T-helper 2 cell treated with Interferon-gamma antibody and Interleukin-4, amounts not matched to agents 5 μg/mL and 100 μg/mL, for 36 hours (primary cell): ENCODE data around the gene CHERP.

Experiments used
- DNase-seq: peaks from one replicate; pipeline ENCODE4 v3.0.0; 2021; ENCODE audit warnings: low spot score
- H3K27ac Mint-ChIP-seq: one replicate; pipeline ENCODE4 v1.8.0; 2021; ENCODE audit warnings: mild to moderate bottlenecking, mixed read lengths
- H3K27me3 Mint-ChIP-seq: one replicate; pipeline ENCODE4 v1.8.0; 2021; ENCODE audit warnings: low read depth, mixed read lengths
- H3K36me3 Mint-ChIP-seq: one replicate; pipeline ENCODE4 v1.8.0; 2021; ENCODE audit warnings: low read depth, mixed read lengths
- H3K4me1 Mint-ChIP-seq: one replicate; pipeline ENCODE4 v1.8.0; 2021; ENCODE audit warnings: low read depth, mixed read lengths
- H3K4me3 Mint-ChIP-seq: one replicate; pipeline ENCODE4 v1.8.0; 2022; ENCODE audit warnings: mild to moderate bottlenecking, moderate library complexity, mixed read lengths
- H3K9me3 Mint-ChIP-seq: one replicate; pipeline ENCODE4 v1.8.0; 2021; ENCODE audit warnings: mixed read lengths

CHERP gene

GRCh38 chr19:16542045-16542909 lies at the start of gene CHERP:
Gene CHERP (minus strand): TSS chr19:16542437. CDS start chr19:16542378, 59 bp downstream.
- H3K36me3 Mint-ChIP-seq = peaks cover 41% of the 10 kb centered on the region
- peaks cover 37% of the 10 kb centered on the region for H3K4me1 Mint-ChIP-seq
- peak within 1 kb of the TSS; percentile 94 for H3K27ac Mint-ChIP-seq
- peak within 1 kb of the TSS; percentile 96 for H3K4me3 Mint-ChIP-seq
- no peaks in the 10 kb centered on the region for H3K9me3 Mint-ChIP-seq
- H3K27me3 Mint-ChIP-seq = no peaks in the 10 kb centered on the region
- DNase-seq = peak; percentile 94

DNA sequence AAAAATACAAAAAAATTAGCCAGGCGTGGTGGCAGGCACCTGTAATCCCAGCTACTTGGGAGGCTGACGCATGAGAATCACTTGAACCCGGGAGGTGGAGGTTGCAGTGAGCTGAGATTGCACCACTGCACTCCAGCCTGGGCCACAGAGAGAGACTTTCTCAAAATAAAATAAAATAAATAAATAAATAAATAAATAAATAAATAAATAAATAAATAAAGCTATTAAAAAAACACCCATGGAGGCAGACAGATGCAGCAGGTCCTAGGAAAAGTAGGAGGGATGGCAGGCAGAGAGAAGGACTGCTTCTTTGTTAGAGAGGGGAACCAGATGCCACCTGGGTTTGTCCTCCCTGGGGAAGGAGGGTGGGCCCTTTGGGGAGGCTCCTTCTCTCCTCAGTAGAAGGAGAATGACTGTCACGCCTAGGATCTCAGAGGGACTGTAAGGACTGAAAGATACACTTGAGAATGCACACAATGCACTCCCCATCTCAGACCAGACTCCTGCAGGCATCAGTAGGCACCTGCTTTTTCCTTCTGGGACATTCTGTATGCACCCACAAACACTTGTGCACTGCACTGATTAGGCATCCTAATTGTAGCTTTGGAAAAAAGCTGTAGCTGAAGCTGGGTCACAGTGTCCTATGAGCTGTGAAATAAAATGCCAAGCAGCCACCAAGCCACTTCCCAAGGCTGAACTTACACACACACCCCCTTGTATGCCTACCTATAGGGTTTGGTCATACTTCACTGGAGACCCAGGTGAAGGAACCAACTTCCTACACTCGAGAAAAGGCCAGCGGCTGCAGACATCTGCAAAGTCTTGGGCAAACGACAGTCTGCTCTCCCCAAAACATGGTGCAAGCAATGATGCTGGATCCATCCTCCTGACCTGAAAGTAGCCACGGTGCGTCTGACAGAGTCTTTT lies 48.9 kb upstream of the CHERP start:
- H3K4me3 Mint-ChIP-seq = no peak overlapping the region
- H3K36me3 Mint-ChIP-seq = peaks cover 3% of the 10 kb centered on the region
- H3K4me1 Mint-ChIP-seq = peaks cover 68% of the 10 kb centered on the region
- H3K9me3 Mint-ChIP-seq = no peaks in the 10 kb centered on the region
- no peak for DNase-seq
- H3K27ac Mint-ChIP-seq = no peak overlapping the region
- no peaks in the 10 kb centered on the region for H3K27me3 Mint-ChIP-seq

- no peaks in the 10 kb centered on the region for H3K9me3 Mint-ChIP-seq
- H3K27me3 Mint-ChIP-seq = no peaks in the 10 kb centered on the region
- H3K27ac Mint-ChIP-seq = no peak overlapping the region
- no peak overlapping the region for H3K4me3 Mint-ChIP-seq
- H3K36me3 Mint-ChIP-seq = peaks cover 3% of the 10 kb centered on the region
- H3K4me1 Mint-ChIP-seq = peaks cover 67% of the 10 kb centered on the region
- no peak for DNase-seq
Observed at GRCh38 chr19:16589917-16590316, 47.7 kb upstream of the CHERP start.

DNA sequence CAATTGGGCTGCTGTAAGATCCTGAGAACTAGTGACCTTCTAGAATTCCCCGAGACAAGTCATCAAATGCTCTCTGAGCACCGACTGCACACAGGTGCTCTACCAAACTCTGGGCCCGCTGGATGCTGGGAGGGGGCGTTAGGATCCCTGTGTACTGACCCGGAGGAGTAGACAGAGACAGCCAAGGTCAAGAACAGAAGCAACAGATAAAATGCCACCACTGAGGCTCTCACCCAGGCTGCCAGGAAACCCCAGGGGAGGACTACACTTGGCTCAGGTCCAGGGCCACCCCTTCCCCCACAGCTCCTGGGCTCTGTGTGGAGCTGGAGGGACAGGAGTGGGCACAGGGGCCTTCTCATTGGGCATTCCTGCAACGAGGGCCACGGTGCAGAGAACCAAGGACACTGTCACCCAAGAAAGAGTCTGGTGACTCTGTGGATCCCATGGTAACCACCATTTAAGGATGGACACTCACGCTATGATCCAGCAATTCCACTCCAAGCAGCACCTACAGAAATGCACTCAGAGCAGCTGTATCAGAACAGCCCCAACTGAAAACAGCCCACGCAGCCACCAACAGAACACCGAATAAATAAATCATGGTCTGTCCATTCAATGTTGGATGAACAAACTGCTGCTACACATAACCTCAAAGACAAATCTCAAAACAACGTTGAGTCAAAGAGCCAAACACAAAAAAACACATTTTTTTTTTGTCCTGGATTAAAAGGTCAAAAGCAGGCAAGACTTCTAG lies 46.8 kb upstream of the CHERP start:
- H3K36me3 Mint-ChIP-seq = peaks cover 3% of the 10 kb centered on the region
- DNase-seq = no peak
- H3K27ac Mint-ChIP-seq = peak overlapping the region; percentile 89
- H3K9me3 Mint-ChIP-seq = no peaks in the 10 kb centered on the region
- peaks cover 64% of the 10 kb centered on the region for H3K4me1 Mint-ChIP-seq
- H3K4me3 Mint-ChIP-seq = peak overlapping the region; percentile 87
- no peaks in the 10 kb centered on the region for H3K27me3 Mint-ChIP-seq

DNA sequence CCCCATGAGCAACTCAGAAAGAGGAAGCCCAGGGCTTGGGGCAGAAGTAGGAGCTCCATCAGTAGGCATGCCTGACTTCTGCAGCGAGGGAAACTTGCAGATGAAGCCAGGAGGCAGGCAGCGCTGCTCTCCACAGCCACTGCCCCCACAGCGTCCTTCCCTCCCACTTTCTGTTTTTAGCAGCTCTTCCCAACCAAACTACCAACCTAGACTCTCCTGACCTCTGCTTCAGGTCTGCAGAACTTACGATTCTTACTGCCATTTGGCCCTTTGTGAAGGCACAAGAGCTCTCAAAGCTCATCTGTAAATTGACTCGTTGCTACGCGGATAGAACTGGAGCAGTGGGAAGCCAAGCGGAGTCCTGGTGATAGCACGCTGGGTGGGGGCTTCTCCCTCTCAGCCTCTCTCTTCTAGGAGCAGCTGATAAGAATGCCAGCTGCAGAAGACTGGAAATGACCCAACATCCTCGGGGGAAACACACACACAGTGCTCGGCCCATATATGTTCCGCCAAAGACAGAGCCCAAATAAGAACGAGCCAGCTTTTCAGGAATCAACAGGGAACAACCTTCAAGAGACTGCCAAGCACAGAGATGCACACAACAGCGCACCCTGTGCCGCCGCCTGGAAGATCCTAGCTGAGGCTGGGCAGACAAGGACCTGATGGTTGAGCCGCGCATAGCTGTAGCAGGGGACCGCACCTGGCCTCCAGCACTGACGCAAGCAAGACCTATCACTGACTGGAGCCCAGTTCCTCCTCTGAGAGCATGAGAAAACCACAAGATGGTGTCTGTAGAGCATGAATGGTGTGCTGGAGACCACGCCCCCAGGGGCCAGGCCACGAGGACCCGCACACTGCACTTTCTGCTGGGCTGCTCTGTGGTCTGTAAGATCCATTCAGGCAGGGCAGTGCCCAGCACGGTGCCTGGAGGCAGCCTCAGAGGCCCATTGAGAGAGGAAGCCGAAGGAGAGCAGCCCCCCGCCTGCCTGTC lies 45.9 kb upstream of the CHERP start:
- no peaks in the 10 kb centered on the region for H3K9me3 Mint-ChIP-seq
- H3K27ac Mint-ChIP-seq = peak overlapping the region; percentile 89
- no peaks in the 10 kb centered on the region for H3K27me3 Mint-ChIP-seq
- peaks cover under 1% of the 10 kb centered on the region for H3K36me3 Mint-ChIP-seq
- H3K4me3 Mint-ChIP-seq = peak overlapping the region; percentile 87
- peak; percentile 65 for DNase-seq
- H3K4me1 Mint-ChIP-seq = peaks cover 64% of the 10 kb centered on the region

DNA sequence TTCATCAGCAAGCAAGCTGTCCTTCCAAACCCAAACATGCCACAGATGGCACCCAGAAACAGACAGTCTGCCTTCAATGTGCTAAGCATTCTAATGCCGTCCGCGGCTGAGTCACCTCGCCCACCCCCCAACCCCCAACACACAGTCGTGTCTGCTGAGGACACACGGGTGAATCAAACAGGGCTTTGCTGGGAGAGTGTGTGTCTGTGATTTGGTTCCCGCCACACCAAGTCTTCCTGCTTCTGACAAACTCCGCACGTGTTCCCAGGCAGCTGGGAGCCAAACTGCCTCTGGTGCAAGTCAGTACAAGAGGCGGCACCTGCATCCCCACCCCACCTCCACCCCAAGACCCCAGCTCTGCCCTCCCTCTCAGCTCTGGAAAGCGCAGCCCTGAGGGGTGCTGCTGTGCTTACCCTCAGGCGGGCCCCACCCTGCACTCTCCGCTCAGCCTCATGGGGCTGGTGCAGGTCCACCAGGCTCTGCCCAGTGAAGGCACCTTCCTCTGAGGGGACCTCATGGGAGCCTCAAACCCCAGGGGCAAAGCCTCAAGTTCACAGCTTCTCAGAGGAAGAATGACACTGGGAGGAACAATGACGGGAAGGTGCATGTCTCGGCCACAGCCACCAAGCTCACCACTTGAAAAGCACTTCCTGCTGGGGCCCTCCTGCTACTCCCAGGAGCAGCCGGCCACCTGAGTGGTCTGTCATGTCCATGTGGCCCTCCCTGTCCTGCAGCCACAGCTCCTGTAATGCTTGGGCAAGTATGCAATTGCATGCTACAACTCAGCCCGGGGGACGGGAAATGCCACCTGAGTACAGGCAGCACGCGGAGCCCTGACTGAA lies 45.0 kb upstream of the CHERP start:
- peak; percentile 42 for DNase-seq
- Mint-ChIP-seq H3K9me3 (no peaks in the 10 kb centered on the region), H3K36me3 (no peaks in the 10 kb centered on the region), H3K27ac (peak overlapping the region; percentile 89), H3K4me1 (peaks cover 63% of the 10 kb centered on the region), H3K27me3 (no peaks in the 10 kb centered on the region), H3K4me3 (peak overlapping the region; percentile 87)

- H3K9me3 Mint-ChIP-seq = no peaks in the 10 kb centered on the region
- peak overlapping the region; percentile 89 for H3K27ac Mint-ChIP-seq
- DNase-seq = no peak
- H3K4me1 Mint-ChIP-seq = peaks cover 65% of the 10 kb centered on the region
- peak overlapping the region; percentile 87 for H3K4me3 Mint-ChIP-seq
- no peaks in the 10 kb centered on the region for H3K36me3 Mint-ChIP-seq
- H3K27me3 Mint-ChIP-seq = no peaks in the 10 kb centered on the region
Observed at GRCh38 chr19:16586477-16586871, 44.2 kb upstream of the CHERP start.

DNA sequence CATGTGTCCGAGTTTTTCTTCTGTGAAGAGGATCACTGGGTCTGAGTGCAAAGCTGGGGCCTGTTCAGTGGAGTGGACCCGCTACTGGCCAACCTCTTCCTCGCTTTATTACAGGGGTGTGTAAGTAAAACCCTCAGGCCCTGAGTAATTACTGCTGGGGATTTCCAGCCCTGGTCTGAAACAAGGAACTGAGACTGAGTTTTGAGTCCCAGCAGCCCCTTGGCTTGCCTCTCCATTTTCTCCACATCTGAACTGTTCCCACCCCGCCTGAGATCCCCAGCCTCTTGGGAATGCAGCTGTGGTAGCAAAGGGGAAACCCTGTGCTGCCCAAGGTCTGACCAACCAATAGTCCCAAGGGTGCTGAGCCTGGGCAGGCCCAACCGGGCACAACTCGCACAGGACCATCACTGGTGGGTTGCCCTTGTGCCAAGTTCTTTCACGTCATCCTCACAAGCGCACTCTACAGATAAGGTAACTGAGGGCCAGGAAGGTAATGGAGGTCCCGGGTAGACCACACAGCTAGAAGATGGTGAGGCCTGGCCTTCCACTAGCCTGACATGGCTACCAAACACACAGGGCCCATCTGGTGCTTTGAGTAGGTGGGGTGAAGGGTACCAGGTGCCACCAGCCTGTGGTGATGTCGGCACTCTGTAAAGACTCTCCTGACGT lies 43.7 kb upstream of the CHERP start:
- peak; percentile 51 for DNase-seq
- Mint-ChIP-seq H3K36me3 (peaks cover 1% of the 10 kb centered on the region), H3K9me3 (no peaks in the 10 kb centered on the region), H3K4me1 (peaks cover 66% of the 10 kb centered on the region), H3K27me3 (no peaks in the 10 kb centered on the region), H3K4me3 (peak overlapping the region; percentile 87), H3K27ac (peak overlapping the region; percentile 88)

- H3K4me1 Mint-ChIP-seq = peaks cover 65% of the 10 kb centered on the region
- H3K27ac Mint-ChIP-seq = peak overlapping the region; percentile 88
- no peak for DNase-seq
- H3K9me3 Mint-ChIP-seq = no peaks in the 10 kb centered on the region
- H3K4me3 Mint-ChIP-seq = peak overlapping the region; percentile 87
- peaks cover 4% of the 10 kb centered on the region for H3K36me3 Mint-ChIP-seq
- no peaks in the 10 kb centered on the region for H3K27me3 Mint-ChIP-seq
Observed at GRCh38 chr19:16585094-16585801, 43.0 kb upstream of the CHERP start.

DNA sequence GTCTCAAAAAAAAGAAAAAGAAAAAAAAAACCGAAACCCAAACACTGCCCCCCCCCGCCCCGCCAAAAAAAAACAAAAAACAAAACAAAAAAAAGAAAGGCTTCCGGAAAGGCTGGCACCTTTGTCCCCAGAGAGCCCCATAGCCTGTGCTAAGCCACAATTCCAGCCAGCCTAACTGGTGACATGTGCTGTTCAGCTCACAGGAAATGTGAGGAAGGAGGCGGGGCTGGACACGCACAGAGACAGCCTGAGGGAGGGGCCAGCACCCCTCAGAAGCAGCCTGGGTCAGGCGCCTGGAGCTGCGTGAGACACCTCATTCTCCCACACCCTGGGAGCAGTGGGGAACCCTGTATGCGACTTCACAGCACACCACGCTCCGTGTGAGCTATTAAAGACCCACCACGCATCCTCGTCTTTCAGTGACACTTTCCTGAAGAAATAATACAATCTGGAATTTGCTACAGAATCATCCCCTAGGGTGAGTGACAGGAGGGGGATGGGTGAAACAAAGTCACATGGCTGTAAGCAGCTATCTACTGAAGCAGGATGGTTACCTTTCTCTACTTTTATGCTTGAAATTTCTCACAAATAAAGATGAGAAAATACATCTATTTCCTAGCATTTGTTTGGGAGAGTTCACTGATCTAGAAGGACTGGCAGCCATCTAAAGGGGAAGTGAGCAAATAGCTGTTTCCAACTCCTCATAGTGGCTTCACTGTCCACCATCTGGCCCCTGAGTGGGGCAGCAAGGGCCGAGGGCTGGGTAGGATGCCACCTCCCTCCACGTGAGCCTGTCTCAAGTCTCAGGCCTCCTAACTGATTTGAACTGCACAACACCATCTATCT lies 42.2 kb upstream of the CHERP start:
- Mint-ChIP-seq H3K36me3 (peaks cover 8% of the 10 kb centered on the region), H3K27me3 (no peaks in the 10 kb centered on the region), H3K4me1 (peaks cover 65% of the 10 kb centered on the region), H3K9me3 (no peaks in the 10 kb centered on the region), H3K27ac (peak overlapping the region; percentile 88), H3K4me3 (peak overlapping the region; percentile 87)
- peak; percentile 90 for DNase-seq
